ENCODE measurements around the gene VRK3. TPM values are rescaled to one million over a fixed set of nuclear protein-coding genes. Genes with fewer than 3 reads are reported as not detected.

VRK3 gene
- total RNA-seq, 1 donor from 2014 or later = 75.3 TPM

DNA sequence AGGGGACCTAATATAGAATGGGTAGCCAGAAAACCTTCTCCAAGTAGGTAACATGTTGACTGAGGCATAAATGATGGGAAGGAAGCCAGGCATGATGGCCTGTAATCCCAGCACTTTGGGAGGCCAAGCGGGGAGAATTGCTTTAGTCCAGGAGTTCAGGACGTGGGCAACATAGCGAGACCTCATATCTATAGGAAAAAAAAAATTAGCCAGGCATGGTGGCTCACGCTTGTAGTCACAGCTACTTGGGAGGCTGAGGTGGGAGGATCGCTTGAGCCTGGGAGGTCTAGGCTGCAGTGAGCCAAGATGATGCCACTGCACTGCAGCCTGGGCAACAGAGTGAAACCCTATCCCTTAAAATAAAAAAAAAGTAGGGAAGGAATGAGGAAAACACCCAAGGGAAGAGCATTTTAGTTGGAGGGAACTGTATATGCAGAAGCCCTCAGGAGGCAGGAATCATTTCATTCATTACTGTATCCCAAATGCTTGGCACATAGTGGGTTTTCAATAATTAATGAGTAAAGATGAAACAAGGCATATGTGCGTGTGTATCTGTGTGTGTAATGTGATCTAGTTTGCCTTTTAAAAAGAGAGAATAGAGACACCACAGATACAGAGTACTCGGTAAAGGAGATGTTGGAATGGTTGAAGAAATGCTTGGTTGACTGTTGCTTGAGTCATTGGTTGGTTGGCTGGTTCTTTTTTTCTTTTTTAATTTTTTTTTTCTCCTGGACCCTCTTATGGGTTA lies 93.7 kb downstream of the VRK3 start:
- intact Hi-C loops (cut with micrococcal nuclease) = no loop called here

GRCh38 chr19:49930483-49931011 lies 94.6 kb downstream of the VRK3 start:
- intact Hi-C loops (cut with micrococcal nuclease) = loop anchor here (1.0 kb wide), 1 partner anchor 33 kb away; no protein-coding TSS in a partner anchor

DNA sequence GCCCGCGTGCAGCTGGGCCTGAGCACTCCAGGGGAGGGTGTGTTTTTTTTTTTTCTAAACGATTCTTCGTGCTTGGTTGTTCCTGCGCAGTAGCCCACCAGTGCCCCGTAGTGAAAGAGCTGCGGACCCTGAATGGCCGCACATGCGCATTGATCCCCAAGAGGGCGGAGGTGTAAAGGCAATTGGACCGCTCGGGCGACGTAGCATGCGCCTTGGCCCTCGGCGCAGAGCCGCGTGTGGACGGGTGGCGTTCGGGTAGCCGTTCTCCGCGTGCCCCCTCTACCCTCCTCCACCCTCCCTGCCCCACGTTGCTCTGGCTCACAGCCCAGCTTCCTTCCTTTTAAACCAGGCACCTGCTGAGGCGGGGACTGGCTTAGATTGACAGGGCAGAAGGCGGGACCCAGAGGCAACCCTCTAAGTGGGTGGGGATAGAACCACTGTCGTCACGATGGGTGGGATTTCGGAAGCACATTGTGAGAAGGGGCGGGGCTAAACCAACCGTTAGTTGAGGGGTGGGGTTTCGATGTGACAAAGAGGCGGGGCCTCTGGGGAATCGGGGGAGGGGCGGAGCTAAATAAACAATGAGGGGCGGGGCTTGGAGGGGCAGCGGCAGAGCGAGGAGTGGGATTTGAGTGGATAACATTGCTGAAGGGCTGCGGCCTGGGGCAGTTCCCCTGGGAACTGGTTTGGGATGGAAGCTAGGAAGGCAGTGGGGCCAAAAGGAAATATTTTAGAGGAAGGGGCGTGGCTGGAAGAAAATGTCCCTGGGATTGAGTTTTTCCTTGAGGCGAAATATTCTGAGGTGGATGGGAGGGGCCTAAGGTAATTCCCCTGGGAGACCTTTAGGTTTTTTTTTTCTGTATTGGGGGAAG lies 95.3 kb downstream of the VRK3 start:
- intact Hi-C loops (cut with micrococcal nuclease) = loop anchor here (1.0 kb wide), 3 partner anchors 33 to 95 kb away; partner anchors contain the start of genes AKT1S1, TBC1D17 and VRK3

DNA sequence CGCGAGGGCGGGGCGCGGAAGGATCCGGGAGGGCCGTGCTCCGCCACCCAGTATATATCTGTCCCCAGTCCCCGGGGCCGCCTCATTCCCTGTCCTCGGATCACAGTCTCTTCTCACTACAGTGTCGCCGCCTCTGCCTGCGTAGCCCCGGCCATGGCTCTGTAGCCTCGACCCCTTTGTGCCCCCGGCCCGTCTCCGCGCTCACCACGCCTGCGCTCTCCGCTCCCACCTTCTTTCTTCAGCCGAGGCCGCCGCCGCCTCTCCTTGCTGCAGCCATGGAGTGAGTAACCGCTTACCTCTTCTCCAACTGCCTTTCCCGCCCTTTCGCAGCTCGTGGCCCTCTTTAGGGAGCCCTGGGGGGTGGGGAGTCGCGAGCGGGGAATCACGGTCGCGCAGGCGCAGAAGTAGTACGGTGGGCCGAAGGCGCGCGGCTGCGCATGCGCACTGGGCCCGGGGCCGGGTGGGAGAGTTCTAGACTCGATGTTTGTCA lies 96.0 kb downstream of the VRK3 start, which contains the start of the genes ATF5 and NUP62:
Gene ATF5 (plus strand): TSS at position 85 of the 490 bp plus-strand sequence. CDS start 1,646 bp downstream, outside the sequence.
Gene NUP62 (minus strand): TSS at position 384 of the 490 bp plus-strand sequence. CDS start 19,697 bp downstream, outside the sequence.
- intact Hi-C loops (cut with micrococcal nuclease) = loop anchor here (1.0 kb wide), 2 partner anchors 52 to 96 kb away; partner anchors contain the start of genes AKT1S1, TBC1D17 and VRK3

GRCh38 chr19:49927526-49928264 lies 97.5 kb downstream of the VRK3 start:
- intact Hi-C loops (cut with micrococcal nuclease) = no loop called here

DNA sequence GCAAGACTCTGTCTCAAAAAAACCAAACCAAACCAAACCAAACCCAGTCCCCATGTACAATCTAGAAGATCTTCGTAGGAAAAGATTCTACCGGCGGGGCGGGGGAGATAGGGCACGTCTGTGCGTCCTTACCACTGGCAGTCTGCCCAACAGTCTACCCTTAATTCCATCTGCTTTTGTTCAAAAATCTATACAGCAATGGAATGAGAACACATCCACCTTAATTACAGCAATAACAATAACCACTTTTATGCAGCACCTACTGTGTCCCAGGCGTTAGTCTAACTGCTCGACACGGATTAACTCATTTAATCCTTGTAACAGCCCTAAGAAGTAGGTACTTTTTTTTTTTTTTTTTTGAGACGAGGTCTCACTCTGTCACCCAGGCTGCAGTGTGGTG lies 98.7 kb downstream of the VRK3 start:
- intact Hi-C loops (cut with micrococcal nuclease) = no loop called here

Other genes with a start within 250 kb of the VRK3 start
- gene FUZ, start 212.1 kb downstream of the VRK3 start, total RNA-seq = 11.3 and 11.5 TPM in 2 replicates
- 54.1 and 56.1 TPM in 2 replicates for gene MED25, start 207.1 kb downstream of the VRK3 start, total RNA-seq
- 90.5 and 96.0 TPM in 2 replicates for gene PTOV1, start 174.2 kb downstream of the VRK3 start, total RNA-seq
- gene PNKP, start 157.8 kb downstream of the VRK3 start, total RNA-seq = 146 and 160 TPM in 2 replicates
- gene AKT1S1, start 148.0 kb downstream of the VRK3 start, total RNA-seq = 15.8 and 18.4 TPM in 2 replicates
- gene TBC1D17, start 147.7 kb downstream of the VRK3 start, total RNA-seq = 22.9 and 26.6 TPM in 2 replicates
- gene IL4I1, start 128.5 kb downstream of the VRK3 start, total RNA-seq = 1.9 and 2.1 TPM in 2 replicates
- gene ATF5, start 96.2 kb downstream of the VRK3 start, total RNA-seq = 10.7 and 11.3 TPM in 2 replicates
- gene NUP62, start 95.9 kb downstream of the VRK3 start, total RNA-seq = 126 and 138 TPM in 2 replicates
- not detected in 2 replicates for gene SIGLEC11, start 64.2 kb downstream of the VRK3 start, total RNA-seq
- gene ZNF473, start 633 bp upstream of the VRK3 start, total RNA-seq = 10.8 and 11.0 TPM in 2 replicates
- gene IZUMO2, start 137.9 kb upstream of the VRK3 start, total RNA-seq = not detected in 2 replicates
- gene MYH14, start 178.2 kb upstream of the VRK3 start, total RNA-seq = not detected in 2 replicates